Trophoblast cell (in vitro differentiated cells and primary cell): Measurements from ENCODE around the gene MLXIPL.
"Not testable (repeated sequence)": the region's sequence is repeated elsewhere in the genome, so short reads cannot be mapped to it uniquely, and the experiment has no call there.

Experiments used
- DNase-seq, 2 donors: peaks; one replicate each; pipeline ENCODE4 v3.0.0-alpha.2; 2016
- H2AFZ ChIP-seq: 2 replicates; pipeline ENCODE4 v1.6.1; 2013; ENCODE audit warnings: low read length, moderate library complexity, mild to moderate bottlenecking; ENCODE audit not compliant: insufficient read depth, poor library complexity
- H2AK5ac ChIP-seq: 2 replicates; pipeline ENCODE4 v1.6.1; 2013; ENCODE audit warnings: mild to moderate bottlenecking, low read length
- H2BK120ac ChIP-seq: 2 replicates; pipeline ENCODE4 v1.6.1; 2013; ENCODE audit warnings: low read length, mild to moderate bottlenecking, moderate library complexity; ENCODE audit not compliant: insufficient read depth, poor library complexity
- H2BK12ac ChIP-seq: 2 replicates; pipeline ENCODE4 v1.6.1; 2013; ENCODE audit warnings: mild to moderate bottlenecking, low read length, moderate library complexity
- H2BK5ac ChIP-seq: 2 replicates; pipeline ENCODE4 v1.6.1; 2013; ENCODE audit warnings: low read length, low read depth, moderate library complexity, mild to moderate bottlenecking; ENCODE audit not compliant: poor library complexity
- H3K14ac ChIP-seq: 2 replicates; pipeline ENCODE4 v1.6.1; 2013; ENCODE audit warnings: mild to moderate bottlenecking, low read length
- H3K18ac ChIP-seq: 2 replicates; pipeline ENCODE4 v1.6.1; 2013; ENCODE audit warnings: mild to moderate bottlenecking, low read length
- H3K23ac ChIP-seq: 2 replicates; pipeline ENCODE4 v1.6.1; 2013; ENCODE audit warnings: low read length
- H3K27ac ChIP-seq: 2 replicates; pipeline ENCODE4 v1.5.1; 2013; ENCODE audit warnings: low read depth, mild to moderate bottlenecking, inconsistent platforms, low read length, moderate library complexity
- H3K27me3 ChIP-seq: 2 replicates; pipeline ENCODE4 v1.6.1; 2013; ENCODE audit warnings: inconsistent platforms, mild to moderate bottlenecking, low read length, moderate library complexity; ENCODE audit not compliant: insufficient read depth
- H3K36me3 ChIP-seq, 2 experiments: 1 replicate in 1 of 2; 2 replicates in 1 of 2; pipeline ENCODE4 v1.6.1; 2013; ENCODE audit warnings: low read length in 2 of 2, mild to moderate bottlenecking in 2 of 2, moderate library complexity in 1 of 2; ENCODE audit not compliant: insufficient read depth in 2 of 2, control insufficient read depth in 1 of 2
- H3K4ac ChIP-seq: 2 replicates; pipeline ENCODE4 v1.6.1; 2013; ENCODE audit warnings: low read depth, mild to moderate bottlenecking, low read length, moderate library complexity
- H3K4me1 ChIP-seq, 2 experiments: 1 replicate in 1 of 2; 2 replicates in 1 of 2; pipeline ENCODE4 v1.6.1; 2013; ENCODE audit warnings: low read length in 2 of 2, mild to moderate bottlenecking in 2 of 2, moderate library complexity in 1 of 2; ENCODE audit not compliant: insufficient read depth in 2 of 2, control insufficient read depth in 1 of 2
- H3K4me2 ChIP-seq: 2 replicates; pipeline ENCODE4 v1.6.1; 2013; ENCODE audit warnings: inconsistent platforms, mild to moderate bottlenecking, low read length, moderate library complexity
- H3K4me3 ChIP-seq: 2 replicates; pipeline ENCODE4 v1.5.1; 2013; ENCODE audit warnings: mild to moderate bottlenecking, low read depth, low read length, inconsistent platforms
- H3K79me1 ChIP-seq: one replicate; pipeline ENCODE4 v1.6.1; 2013; ENCODE audit warnings: low read length
- H3K79me2 ChIP-seq: 2 replicates; pipeline ENCODE4 v1.6.1; 2013; ENCODE audit warnings: low read length, mild to moderate bottlenecking; ENCODE audit not compliant: control insufficient read depth, insufficient read depth, poor library complexity
- H3K9ac ChIP-seq: 2 replicates; pipeline ENCODE4 v1.6.1; 2013; ENCODE audit warnings: mild to moderate bottlenecking, low read length
- H3K9me3 ChIP-seq: 2 replicates; pipeline ENCODE4 v1.6.1; 2013; ENCODE audit warnings: low read depth, mild to moderate bottlenecking, control low read depth, inconsistent platforms, low read length; ENCODE audit not compliant: insufficient read depth
- H4K12ac ChIP-seq: 2 replicates; pipeline ENCODE4 v1.6.1; 2013; ENCODE audit warnings: low read depth, mild to moderate bottlenecking, low read length, moderate library complexity
- H4K8ac ChIP-seq: 2 replicates; pipeline ENCODE4 v1.6.1; 2013; ENCODE audit warnings: low read depth, mild to moderate bottlenecking, low read length, moderate library complexity
- H4K91ac ChIP-seq: one replicate; pipeline ENCODE4 v1.6.1; 2013; ENCODE audit warnings: low read depth, mild to moderate bottlenecking, low read length, moderate library complexity
- WGBS: extraction: QIAGEN DNeasy Blood & Tissue Kit; methylation state at CpG from one replicate; pipeline ENCODE4 v1.1.7; 2013; ENCODE audit warnings: missing lambda C conversion rate; ENCODE audit not compliant: insufficient read length, insufficient coverage; ENCODE audit errors: extremely low coverage; 5-methylcytosine and 5-hydroxymethylcytosine counted together

The MLXIPL gene

GRCh38 chr7:73617520-73617919, 6.8 kb downstream of the MLXIPL start:
- not testable (repeated sequence) for H3K36me3 ChIP-seq, H3K79me2 ChIP-seq, H3K27ac ChIP-seq, H2AFZ ChIP-seq, H2AK5ac ChIP-seq, H3K4me3 ChIP-seq, H3K14ac ChIP-seq, H4K8ac ChIP-seq, H3K9ac ChIP-seq, H4K91ac ChIP-seq, H3K4ac ChIP-seq, H3K9me3 ChIP-seq, H3K18ac ChIP-seq, H3K4me2 ChIP-seq, H2BK5ac ChIP-seq, H4K12ac ChIP-seq, H2BK12ac ChIP-seq, DNase-seq, H3K23ac ChIP-seq, H2BK120ac ChIP-seq, H3K27me3 ChIP-seq, H3K4me1 ChIP-seq, H3K79me1 ChIP-seq
- no CpG with 5 or more reads among the region's 9 CpGs for WGBS

- Histone ChIP-seq H2AFZ (no peak overlapping the region), H3K4ac (no peak overlapping the region)
- WGBS = no CpG with 5 or more reads among the region's 4 CpGs
Observed at GRCh38 chr7:73615886-73616285, 8.4 kb downstream of the MLXIPL start.

DNA sequence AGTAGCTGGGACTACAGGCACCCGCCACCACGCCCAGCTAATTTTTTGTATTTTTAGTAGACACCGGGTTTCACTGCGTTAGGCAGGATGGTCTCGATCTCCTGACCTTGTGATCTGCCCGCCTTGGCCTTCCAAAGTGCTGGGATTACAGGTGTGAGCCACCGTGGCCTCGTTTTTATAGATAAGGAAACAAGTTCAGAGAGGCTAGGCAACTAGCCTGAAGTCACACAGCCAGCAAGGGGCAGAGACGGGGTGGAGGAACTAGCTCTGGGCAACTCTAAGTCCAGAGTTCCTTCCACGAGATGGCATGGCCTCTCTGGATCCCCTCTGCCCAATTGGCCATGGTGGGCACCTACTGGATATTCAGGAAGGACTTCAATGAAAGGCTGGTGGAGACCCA, 9.4 kb downstream of the MLXIPL start:
- H3K27ac ChIP-seq, DNase-seq, H4K91ac ChIP-seq, H3K79me1 ChIP-seq, H3K23ac ChIP-seq, H2BK5ac ChIP-seq, H3K14ac ChIP-seq, H3K4me1 ChIP-seq, H3K4me2 ChIP-seq, H3K9me3 ChIP-seq, H2BK12ac ChIP-seq, H2AFZ ChIP-seq, H3K9ac ChIP-seq, H3K36me3 ChIP-seq, H3K79me2 ChIP-seq, H2BK120ac ChIP-seq, H3K18ac ChIP-seq, H2AK5ac ChIP-seq, H4K12ac ChIP-seq, H3K4me3 ChIP-seq, H3K27me3 ChIP-seq, H4K8ac ChIP-seq, H3K4ac ChIP-seq: not testable (repeated sequence)
- no CpG with 5 or more reads among the region's 10 CpGs for WGBS

More at GRCh38 chr7:73615886-73616285, 8.4 kb downstream of the MLXIPL start:
- DNase-seq = no peak
- Histone ChIP-seq H2BK120ac (no peak overlapping the region), H3K4me3 (no peak overlapping the region), H3K27me3 (no peaks in the 10 kb centered on the region), H3K79me1 (no peaks in the 10 kb centered on the region), H2AK5ac (no peak overlapping the region), H3K9me3 (no peaks in the 10 kb centered on the region), H3K36me3 (no peaks in the 10 kb centered on the region), H3K4me1 (no peaks in the 10 kb centered on the region), H4K8ac (no peak overlapping the region), H3K79me2 (no peaks in the 10 kb centered on the region), H4K12ac (no peak overlapping the region), H2BK12ac (no peak overlapping the region), H3K9ac (no peak overlapping the region), H4K91ac (no peak overlapping the region), H3K23ac (no peak overlapping the region), H3K27ac (no peak overlapping the region), H3K18ac (no peak overlapping the region), H3K4me2 (no peak overlapping the region), H3K14ac (no peak overlapping the region), H2BK5ac (no peak overlapping the region)

- no CpG with 5 or more reads among the region's 14 CpGs for WGBS
- Histone ChIP-seq H2BK120ac (no peak overlapping the region), H3K4me1 (no peaks in the 10 kb centered on the region), H3K36me3 (no peaks in the 10 kb centered on the region), H2AK5ac (no peak overlapping the region), H2BK5ac (no peak overlapping the region), H4K12ac (no peak overlapping the region), H3K27me3 (no peaks in the 10 kb centered on the region), H4K91ac (no peak overlapping the region), H3K79me1 (no peaks in the 10 kb centered on the region), H4K8ac (no peak overlapping the region), H3K27ac (no peak overlapping the region), H3K9me3 (no peaks in the 10 kb centered on the region), H2BK12ac (no peak overlapping the region), H3K79me2 (no peaks in the 10 kb centered on the region), H3K4ac (no peak overlapping the region), H2AFZ (no peak overlapping the region), H3K4me3 (no peak overlapping the region), H3K14ac (no peak overlapping the region), H3K18ac (no peak overlapping the region), H3K23ac (no peak overlapping the region), H3K9ac (no peak overlapping the region), H3K4me2 (no peak overlapping the region)
- DNase-seq = no peak
Observed at GRCh38 chr7:73613954-73614735, 10.2 kb downstream of the MLXIPL start.
